ENCODE data around the gene CLEC2D. TPM values are rescaled to one million over a fixed set of nuclear protein-coding genes. Genes with fewer than 3 reads are reported as not detected.

The CLEC2D gene
- total and polyA plus RNA-seq, 2 donors from 2014 or later, result 2.5 to 22.4 TPM

DNA sequence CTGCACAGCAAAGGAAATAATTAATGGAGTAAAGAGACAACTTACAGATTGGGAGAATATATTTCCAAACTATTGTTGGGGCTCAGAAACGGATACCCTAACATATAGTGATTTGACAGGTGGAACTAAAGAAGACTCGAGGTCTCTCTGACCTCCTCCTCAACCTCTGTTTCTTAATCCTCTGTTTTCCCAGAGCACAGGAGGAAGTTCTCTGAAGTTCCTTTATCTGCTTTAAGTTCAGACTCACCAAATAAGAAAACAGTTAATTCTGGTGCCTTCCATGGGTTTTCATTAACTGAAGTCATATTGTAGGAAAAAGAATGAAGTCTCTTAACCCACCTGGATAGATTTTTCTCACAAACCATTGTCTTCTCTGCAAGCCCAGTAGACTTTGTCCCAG is 29.2 kb downstream of the CLEC2D start:
- intact Hi-C loops (cut with DNase I), result no loop called here
- FAIRE-seq, result no peak

DNA sequence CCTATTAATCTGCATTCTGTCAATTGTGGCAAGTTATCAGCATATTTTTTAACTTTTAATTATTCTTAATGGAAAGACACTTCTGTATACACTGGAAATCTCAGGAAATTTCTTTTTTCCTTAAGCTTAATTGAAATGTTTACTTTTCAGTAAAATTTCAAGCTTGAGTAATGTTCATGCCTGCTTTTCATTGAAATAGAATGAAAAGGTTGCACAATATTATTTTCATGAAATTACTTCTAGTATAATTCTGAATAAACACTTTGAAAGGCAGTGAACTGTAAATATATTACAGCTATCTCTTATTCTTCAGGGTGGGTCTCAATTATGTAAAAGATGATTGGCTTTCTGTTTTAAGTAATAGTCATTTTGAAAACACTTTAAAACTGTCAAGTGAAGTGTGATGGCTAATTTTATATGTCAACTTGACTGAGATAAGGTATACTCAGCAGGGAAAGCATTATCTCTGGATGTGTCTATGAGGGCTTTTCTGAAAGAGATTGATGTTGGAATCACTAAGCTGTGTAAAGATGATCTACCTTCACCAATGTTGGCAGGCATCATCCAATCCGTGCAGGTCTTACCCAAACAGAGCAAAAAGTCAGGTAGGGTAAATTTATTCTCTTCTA is 29.9 kb downstream of the CLEC2D start:
- DNase-seq (no peak), FAIRE-seq (no peak)
- TF ChIP-seq, protein P1, sequence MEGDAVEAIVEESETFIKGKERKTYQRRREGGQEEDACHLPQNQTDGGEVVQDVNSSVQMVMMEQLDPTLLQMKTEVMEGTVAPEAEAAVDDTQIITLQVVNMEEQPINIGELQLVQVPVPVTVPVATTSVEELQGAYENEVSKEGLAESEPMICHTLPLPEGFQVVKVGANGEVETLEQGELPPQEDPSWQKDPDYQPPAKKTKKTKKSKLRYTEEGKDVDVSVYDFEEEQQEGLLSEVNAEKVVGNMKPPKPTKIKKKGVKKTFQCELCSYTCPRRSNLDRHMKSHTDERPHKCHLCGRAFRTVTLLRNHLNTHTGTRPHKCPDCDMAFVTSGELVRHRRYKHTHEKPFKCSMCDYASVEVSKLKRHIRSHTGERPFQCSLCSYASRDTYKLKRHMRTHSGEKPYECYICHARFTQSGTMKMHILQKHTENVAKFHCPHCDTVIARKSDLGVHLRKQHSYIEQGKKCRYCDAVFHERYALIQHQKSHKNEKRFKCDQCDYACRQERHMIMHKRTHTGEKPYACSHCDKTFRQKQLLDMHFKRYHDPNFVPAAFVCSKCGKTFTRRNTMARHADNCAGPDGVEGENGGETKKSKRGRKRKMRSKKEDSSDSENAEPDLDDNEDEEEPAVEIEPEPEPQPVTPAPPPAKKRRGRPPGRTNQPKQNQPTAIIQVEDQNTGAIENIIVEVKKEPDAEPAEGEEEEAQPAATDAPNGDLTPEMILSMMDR (IDR thresholded peaks at IDR 0.05; ENCODE audit: borderline replicate concordance, extremely low read depth, insufficient read depth), result no peak
- intact Hi-C loops (cut with DNase I), result no loop called here
- Histone ChIP-seq H3K27me3 (ENCODE audit: control insufficient read depth, insufficient read depth, low read length) (no peaks in the 10 kb centered on the region), H3K36me3 (ENCODE audit: control insufficient read depth in 2 of 3, insufficient read depth in 3 of 3, low read length in 3 of 3) (no peaks in the 10 kb centered on the region), H3K4me1 (ENCODE audit: control insufficient read depth in 2 of 3, insufficient read depth in 2 of 3, low read depth in 1 of 3, low read length in 3 of 3) (no peaks in the 10 kb centered on the region), H3K9ac (ENCODE audit: low read length in 3 of 3) (no peak overlapping the region), H3K27ac (ENCODE audit: low read depth in 2 of 2, low read length in 2 of 2) (no peak overlapping the region), H3K9me3 (ENCODE audit: control insufficient read depth in 2 of 3, insufficient read depth in 1 of 3, low read length in 3 of 3) (no peaks in the 10 kb centered on the region), H3K4me3 (ENCODE audit: low read length in 3 of 3) (no peak overlapping the region)

More for the DNA sequence above, 29.2 kb downstream of the CLEC2D start:
- no peak for DNase-seq
- Histone ChIP-seq H3K9me3 (ENCODE audit: control insufficient read depth in 2 of 3, insufficient read depth in 1 of 3, low read length in 3 of 3) (no peaks in the 10 kb centered on the region), H3K36me3 (ENCODE audit: control insufficient read depth in 2 of 3, insufficient read depth in 3 of 3, low read length in 3 of 3) (peaks cover 0 to under 1% (median 0%) of the 10 kb centered on the region in 3 donors), H3K27ac (ENCODE audit: low read depth in 2 of 2, low read length in 2 of 2) (no peak overlapping the region), H3K9ac (ENCODE audit: low read length in 3 of 3) (no peak overlapping the region), H3K27me3 (ENCODE audit: control insufficient read depth, insufficient read depth, low read length) (no peaks in the 10 kb centered on the region), H3K4me3 (ENCODE audit: low read length in 3 of 3) (no peak overlapping the region), H3K4me1 (ENCODE audit: control insufficient read depth in 2 of 3, insufficient read depth in 2 of 3, low read depth in 1 of 3, low read length in 3 of 3) (no peaks in the 10 kb centered on the region)
- TF ChIP-seq, protein P1 (IDR thresholded peaks at IDR 0.05; ENCODE audit: borderline replicate concordance, extremely low read depth, insufficient read depth), result no peak

DNA sequence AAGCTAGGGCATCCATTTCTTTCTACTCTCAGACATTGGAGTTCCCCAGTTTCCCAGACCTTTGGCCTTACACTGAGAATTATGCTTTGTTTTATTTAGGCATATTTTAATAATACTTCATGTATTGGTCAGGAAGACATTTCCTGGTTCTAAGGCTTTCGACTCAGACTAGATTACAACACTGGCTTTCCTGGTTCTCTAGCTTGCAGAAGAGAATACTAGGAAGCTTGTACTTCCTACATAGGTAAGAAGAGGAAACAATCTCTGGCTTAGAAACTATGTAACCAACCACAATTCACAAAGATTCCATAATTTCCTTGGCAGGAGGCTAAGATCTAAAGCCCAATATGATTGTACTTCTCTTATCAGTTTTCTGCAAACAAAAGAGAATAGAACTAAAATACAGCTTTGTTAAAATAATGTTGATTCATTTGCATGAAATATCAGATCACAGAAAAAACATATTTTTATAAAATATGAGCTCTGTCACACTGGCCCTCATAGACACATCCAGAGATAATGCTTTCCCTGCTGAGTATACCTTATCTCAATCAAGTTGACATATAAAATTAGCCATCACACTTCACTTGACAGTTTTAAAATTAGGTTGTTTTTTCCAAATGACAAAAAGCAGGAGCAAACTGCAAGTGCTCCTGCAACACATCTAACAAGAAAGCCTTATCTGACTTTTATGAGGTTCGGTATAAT is 30.5 kb downstream of the CLEC2D start:
- intact Hi-C loops (cut with DNase I), result loop anchor here (10.0 kb wide), 1 partner anchor 365 kb away; no protein-coding TSS in a partner anchor
- TF ChIP-seq, protein P1 (IDR thresholded peaks at IDR 0.05; ENCODE audit: borderline replicate concordance, extremely low read depth, insufficient read depth), result no peak
- Histone ChIP-seq H3K36me3 (ENCODE audit: control insufficient read depth in 2 of 3, insufficient read depth in 3 of 3, low read length in 3 of 3) (no peaks in the 10 kb centered on the region), H3K27ac (ENCODE audit: low read depth in 2 of 2, low read length in 2 of 2) (no peak overlapping the region), H3K4me1 (ENCODE audit: control insufficient read depth in 2 of 3, insufficient read depth in 2 of 3, low read depth in 1 of 3, low read length in 3 of 3) (no peaks in the 10 kb centered on the region), H3K9me3 (ENCODE audit: control insufficient read depth in 2 of 3, insufficient read depth in 1 of 3, low read length in 3 of 3) (no peaks in the 10 kb centered on the region), H3K9ac (ENCODE audit: low read length in 3 of 3) (no peak overlapping the region), H3K4me3 (ENCODE audit: low read length in 3 of 3) (no peak overlapping the region), H3K27me3 (ENCODE audit: control insufficient read depth, insufficient read depth, low read length) (no peaks in the 10 kb centered on the region)
- FAIRE-seq (no peak), DNase-seq (no peak)

Data from kidney (tissue), 14 donors.